ENCODE measurements around the gene C11orf98. TPM values are rescaled to one million over a fixed set of nuclear protein-coding genes. Genes with fewer than 3 reads are reported as not detected.

The C11orf98 gene
- total RNA-seq, 1 experiment from 2014 or later, result 141 TPM

DNA sequence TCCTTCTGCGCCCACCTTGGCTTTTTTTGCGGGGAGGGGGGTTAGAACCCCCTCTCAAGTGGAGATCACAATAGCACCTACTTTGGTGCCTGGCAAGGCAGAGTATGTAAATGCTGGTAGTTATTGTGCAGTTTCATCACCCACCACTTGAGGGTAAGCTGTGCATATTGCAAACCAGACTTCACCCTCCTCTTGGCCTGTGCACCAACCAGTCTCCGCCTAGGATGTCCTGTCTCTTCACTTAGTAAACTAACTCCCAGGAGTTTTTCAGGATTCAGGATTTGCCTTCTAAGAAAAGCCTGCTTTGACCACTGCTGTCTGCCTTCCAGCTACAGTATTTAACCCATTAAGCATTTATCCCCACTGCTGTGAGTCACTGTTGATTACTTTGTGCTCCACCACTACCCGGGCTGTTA lies 15.8 kb upstream of the C11orf98 start:
- peak; percentile 89 for DNase-seq (ENCODE audit: low spot score)
- no peak overlapping the region for H3K4me3 ChIP-seq (ENCODE audit: low read depth, low read length, poor library complexity, severe bottlenecking)
- TF ChIP-seq, protein P1, sequence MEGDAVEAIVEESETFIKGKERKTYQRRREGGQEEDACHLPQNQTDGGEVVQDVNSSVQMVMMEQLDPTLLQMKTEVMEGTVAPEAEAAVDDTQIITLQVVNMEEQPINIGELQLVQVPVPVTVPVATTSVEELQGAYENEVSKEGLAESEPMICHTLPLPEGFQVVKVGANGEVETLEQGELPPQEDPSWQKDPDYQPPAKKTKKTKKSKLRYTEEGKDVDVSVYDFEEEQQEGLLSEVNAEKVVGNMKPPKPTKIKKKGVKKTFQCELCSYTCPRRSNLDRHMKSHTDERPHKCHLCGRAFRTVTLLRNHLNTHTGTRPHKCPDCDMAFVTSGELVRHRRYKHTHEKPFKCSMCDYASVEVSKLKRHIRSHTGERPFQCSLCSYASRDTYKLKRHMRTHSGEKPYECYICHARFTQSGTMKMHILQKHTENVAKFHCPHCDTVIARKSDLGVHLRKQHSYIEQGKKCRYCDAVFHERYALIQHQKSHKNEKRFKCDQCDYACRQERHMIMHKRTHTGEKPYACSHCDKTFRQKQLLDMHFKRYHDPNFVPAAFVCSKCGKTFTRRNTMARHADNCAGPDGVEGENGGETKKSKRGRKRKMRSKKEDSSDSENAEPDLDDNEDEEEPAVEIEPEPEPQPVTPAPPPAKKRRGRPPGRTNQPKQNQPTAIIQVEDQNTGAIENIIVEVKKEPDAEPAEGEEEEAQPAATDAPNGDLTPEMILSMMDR (conservative IDR thresholded peaks at IDR 0.05; ENCODE audit: low read depth, low read length), result peak; percentile 66
- no peak for TF ChIP-seq EZH2 (IDR thresholded peaks at IDR 0.05; ENCODE audit: borderline replicate concordance, low read depth, low read length, poor library complexity, severe bottlenecking)
- peak overlapping the region; percentile 48 for H3K27ac ChIP-seq (ENCODE audit: low read depth, low read length, poor library complexity, severe bottlenecking)
- H3K27me3 ChIP-seq (replicated peaks; ENCODE audit: insufficient read depth, low read depth, low read length, poor library complexity), result no peaks in the 10 kb centered on the region
- POLR2A ChIA-PET (ENCODE audit: low non-redundant PET), result interaction anchor here (0.6 to 1.2 kb wide), 4 partner anchors 9 to 138 kb away, joined by 3 to 8 read pairs (median 4); partner anchors contain the start of genes C11orf98, CSKMT and UQCC3
- CTCF ChIA-PET, result interaction anchor here (0.6 to 1.5 kb wide), 3 partner anchors 14 to 888 kb away, joined by 3 to 14 read pairs (median 11); partner anchors contain the start of gene FEN1
- H3K4me1 ChIP-seq (ENCODE audit: insufficient read depth, low read length, poor library complexity, severe bottlenecking), result peaks cover 23% of the 10 kb centered on the region
- BruUV-seq (replicated peaks), result no TSS peak
- intact Hi-C loops (cut with micrococcal nuclease; ENCODE audit: unreplicated experiment), result no loop called here
- peaks cover 16% of the 10 kb centered on the region for H3K36me3 ChIP-seq (ENCODE audit: insufficient read depth, low read length, poor library complexity, severe bottlenecking)
- H3K9me3 ChIP-seq (ENCODE audit: low read depth, low read length, poor library complexity, severe bottlenecking), result no peaks in the 10 kb centered on the region

- peak; percentile 98 for DNase-seq (ENCODE audit: low spot score)
- ChIA-PET POLR2A (ENCODE audit: low non-redundant PET) (no interaction called here), CTCF (no interaction called here)
- TF ChIP-seq EZH2 (IDR thresholded peaks at IDR 0.05; ENCODE audit: borderline replicate concordance, low read depth, low read length, poor library complexity, severe bottlenecking), result no peak
- TF ChIP-seq, protein P1 (conservative IDR thresholded peaks at IDR 0.05; ENCODE audit: low read depth, low read length), result no peak
- intact Hi-C loops (cut with micrococcal nuclease; ENCODE audit: unreplicated experiment), result loop anchor here (1.0 kb wide), 1 partner anchor 14 kb away; the partner anchor contains the start of genes C11orf98 and CSKMT
- peak within 1 kb of the TSS; percentile 84 for H3K27ac ChIP-seq (ENCODE audit: low read depth, low read length, poor library complexity, severe bottlenecking)
- H3K36me3 ChIP-seq (ENCODE audit: insufficient read depth, low read length, poor library complexity, severe bottlenecking), result peaks cover 26% of the 10 kb centered on the region
- peaks cover 23% of the 10 kb centered on the region for H3K4me1 ChIP-seq (ENCODE audit: insufficient read depth, low read length, poor library complexity, severe bottlenecking)
- H3K4me3 ChIP-seq (ENCODE audit: low read depth, low read length, poor library complexity, severe bottlenecking), result peak within 1 kb of the TSS; percentile 85
- H3K27me3 ChIP-seq (replicated peaks; ENCODE audit: insufficient read depth, low read depth, low read length, poor library complexity), result no peaks in the 10 kb centered on the region
- TSS peak; percentile 84 for BruUV-seq (replicated peaks)
- H3K9me3 ChIP-seq (ENCODE audit: low read depth, low read length, poor library complexity, severe bottlenecking), result no peaks in the 10 kb centered on the region
These were observed 14.0 kb upstream of the C11orf98 start, which contains the start of gene UBXN1 for GRCh38 chr11:62678770-62679696. UBXN1 (minus strand) TSS chr11:62679073; CDS start chr11:62678923, 150 bp downstream.

DNA sequence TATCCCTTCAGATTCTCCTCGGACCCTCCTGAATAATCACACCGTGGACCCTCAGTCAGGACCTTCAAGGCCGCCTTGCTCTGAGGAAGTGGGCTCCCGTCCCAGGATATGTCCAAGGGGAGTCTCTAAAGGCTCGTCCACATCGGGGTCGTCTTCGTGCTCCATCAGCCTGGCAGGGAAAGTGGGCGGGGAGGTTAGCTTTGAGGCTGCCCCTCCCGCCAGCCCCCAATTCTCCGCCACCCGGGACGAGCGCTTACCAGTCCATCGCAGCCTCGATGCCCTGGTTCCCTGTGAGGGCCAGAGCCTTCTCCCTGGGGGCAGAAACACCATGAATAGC lies 13.4 kb upstream of the C11orf98 start:
- H3K27ac ChIP-seq (ENCODE audit: low read depth, low read length, poor library complexity, severe bottlenecking), result peak overlapping the region; percentile 84
- BruUV-seq (replicated peaks), result no TSS peak

More for the DNA sequence above, 13.4 kb upstream of the C11orf98 start:
- no peaks in the 10 kb centered on the region for H3K9me3 ChIP-seq (ENCODE audit: low read depth, low read length, poor library complexity, severe bottlenecking)
- intact Hi-C loops (cut with micrococcal nuclease; ENCODE audit: unreplicated experiment), result no loop called here
- DNase-seq (ENCODE audit: low spot score), result no peak
- no peaks in the 10 kb centered on the region for H3K27me3 ChIP-seq (replicated peaks; ENCODE audit: insufficient read depth, low read depth, low read length, poor library complexity)
- H3K4me1 ChIP-seq (ENCODE audit: insufficient read depth, low read length, poor library complexity, severe bottlenecking), result peaks cover 25% of the 10 kb centered on the region
- peak overlapping the region; percentile 85 for H3K4me3 ChIP-seq (ENCODE audit: low read depth, low read length, poor library complexity, severe bottlenecking)
- H3K36me3 ChIP-seq (ENCODE audit: insufficient read depth, low read length, poor library complexity, severe bottlenecking), result peaks cover 32% of the 10 kb centered on the region
- no peak for TF ChIP-seq EZH2 (IDR thresholded peaks at IDR 0.05; ENCODE audit: borderline replicate concordance, low read depth, low read length, poor library complexity, severe bottlenecking)
- TF ChIP-seq, protein P1 (conservative IDR thresholded peaks at IDR 0.05; ENCODE audit: low read depth, low read length), result no peak
- POLR2A ChIA-PET (ENCODE audit: low non-redundant PET), result no interaction called here
- CTCF ChIA-PET, result no interaction called here
